ENCODE results near the gene ATG10. TPM values are rescaled to one million over a fixed set of nuclear protein-coding genes. Genes with fewer than 3 reads are reported as not detected.
"Not testable (repeated sequence)": the region's sequence is repeated elsewhere in the genome, so short reads cannot be mapped to it uniquely, and the experiment has no call there.

Gene ATG10
- total RNA-seq, 2 experiments from 2014 or later, result 9.5 to 11.5 TPM

GRCh38 chr5:82031220-82032119, 59.6 kb downstream of the ATG10 start:
- Mint-ChIP-seq H3K9me3 (ENCODE audit: insufficient read depth) (peaks cover 5% of the 10 kb centered on the region), H3K27ac (no peak overlapping the region), H3K4me1 (ENCODE audit: low read depth) (no peaks in the 10 kb centered on the region), H3K4me3 (no peak overlapping the region), H3K36me3 (ENCODE audit: low read depth) (peaks cover 2% of the 10 kb centered on the region), H3K27me3 (ENCODE audit: low read depth) (no peaks in the 10 kb centered on the region)
- ATAC-seq (no peak), DNase-seq (no peak)
- ChIA-PET CTCF (no interaction called here), POLR2A (interaction anchor here (0.7 kb wide), 1 partner anchor 147 kb away, joined by 3 read pairs; no protein-coding TSS in a partner anchor)

GRCh38 chr5:82042894-82043293, 71.1 kb downstream of the ATG10 start:
- Mint-ChIP-seq H3K9me3 (ENCODE audit: insufficient read depth) (peaks cover 13% of the 10 kb centered on the region), H3K36me3 (ENCODE audit: low read depth) (peaks cover 11% of the 10 kb centered on the region)
- CTCF ChIA-PET; H3K27me3 Mint-ChIP-seq (ENCODE audit: low read depth); H3K4me1 Mint-ChIP-seq (ENCODE audit: low read depth); ATAC-seq; POLR2A ChIA-PET; H3K27ac Mint-ChIP-seq; DNase-seq; H3K4me3 Mint-ChIP-seq: not testable (repeated sequence)

- no peak for ATAC-seq
- ChIA-PET CTCF (no interaction called here), POLR2A (no interaction called here)
- H3K27ac Mint-ChIP-seq, result no peak overlapping the region
- DNase-seq, result no peak
- H3K4me3 Mint-ChIP-seq, result no peak overlapping the region
- H3K4me1 Mint-ChIP-seq (ENCODE audit: low read depth), result no peaks in the 10 kb centered on the region
- H3K36me3 Mint-ChIP-seq (ENCODE audit: low read depth), result peaks cover 8% of the 10 kb centered on the region
- peaks cover 10% of the 10 kb centered on the region for H3K9me3 Mint-ChIP-seq (ENCODE audit: insufficient read depth)
- H3K27me3 Mint-ChIP-seq (ENCODE audit: low read depth), result no peaks in the 10 kb centered on the region
These were observed 72.2 kb downstream of the ATG10 start for GRCh38 chr5:82044010-82044409.

GRCh38 chr5:82045554-82046275, 73.9 kb downstream of the ATG10 start:
- no peaks in the 10 kb centered on the region for H3K27me3 Mint-ChIP-seq (ENCODE audit: low read depth)
- ATAC-seq (no peak), DNase-seq (no peak)
- H3K36me3 Mint-ChIP-seq (ENCODE audit: low read depth), result peaks cover 8% of the 10 kb centered on the region
- ChIA-PET POLR2A (no interaction called here), CTCF (no interaction called here)
- no peaks in the 10 kb centered on the region for H3K4me1 Mint-ChIP-seq (ENCODE audit: low read depth)
- H3K27ac Mint-ChIP-seq, result no peak overlapping the region
- H3K4me3 Mint-ChIP-seq, result no peak overlapping the region
- H3K9me3 Mint-ChIP-seq (ENCODE audit: insufficient read depth), result peaks cover 10% of the 10 kb centered on the region

GRCh38 chr5:82046276-82046647, 74.4 kb downstream of the ATG10 start:
- POLR2A ChIA-PET, result no interaction called here
- ATAC-seq (no peak), DNase-seq (no peak)
- CTCF ChIA-PET, result no interaction called here
- H3K4me3 Mint-ChIP-seq, result no peak overlapping the region
- no peak overlapping the region for H3K27ac Mint-ChIP-seq
- no peaks in the 10 kb centered on the region for H3K27me3 Mint-ChIP-seq (ENCODE audit: low read depth)
- H3K9me3 Mint-ChIP-seq (ENCODE audit: insufficient read depth), result peaks cover 10% of the 10 kb centered on the region
- H3K36me3 Mint-ChIP-seq (ENCODE audit: low read depth), result peaks cover 8% of the 10 kb centered on the region
- no peaks in the 10 kb centered on the region for H3K4me1 Mint-ChIP-seq (ENCODE audit: low read depth)

- no peak overlapping the region for H3K27ac Mint-ChIP-seq
- H3K4me3 Mint-ChIP-seq, result no peak overlapping the region
- no peaks in the 10 kb centered on the region for H3K27me3 Mint-ChIP-seq (ENCODE audit: low read depth)
- ChIA-PET CTCF (no interaction called here), POLR2A (no interaction called here)
- no peaks in the 10 kb centered on the region for H3K4me1 Mint-ChIP-seq (ENCODE audit: low read depth)
- ATAC-seq (no peak), DNase-seq (no peak)
- H3K36me3 Mint-ChIP-seq (ENCODE audit: low read depth), result no peaks in the 10 kb centered on the region
- peaks cover 3% of the 10 kb centered on the region for H3K9me3 Mint-ChIP-seq (ENCODE audit: insufficient read depth)
These were observed 79.1 kb downstream of the ATG10 start for GRCh38 chr5:82050955-82051354.

- H3K27me3 Mint-ChIP-seq (ENCODE audit: low read depth), result no peaks in the 10 kb centered on the region
- POLR2A ChIA-PET, result no interaction called here
- no peak overlapping the region for H3K4me3 Mint-ChIP-seq
- no peak for DNase-seq
- peaks cover 3% of the 10 kb centered on the region for H3K9me3 Mint-ChIP-seq (ENCODE audit: insufficient read depth)
- ATAC-seq, result no peak
- H3K36me3 Mint-ChIP-seq (ENCODE audit: low read depth), result no peaks in the 10 kb centered on the region
- no peak overlapping the region for H3K27ac Mint-ChIP-seq
- no peaks in the 10 kb centered on the region for H3K4me1 Mint-ChIP-seq (ENCODE audit: low read depth)
- CTCF ChIA-PET, result no interaction called here
These were observed 82.3 kb downstream of the ATG10 start for GRCh38 chr5:82054004-82054710.

- H3K4me3 Mint-ChIP-seq, result no peak overlapping the region
- no peaks in the 10 kb centered on the region for H3K4me1 Mint-ChIP-seq (ENCODE audit: low read depth)
- CTCF ChIA-PET, result interaction anchor here (0.9 kb wide), 1 partner anchor 17 kb away, joined by 3 read pairs; no protein-coding TSS in a partner anchor
- H3K27me3 Mint-ChIP-seq (ENCODE audit: low read depth), result no peaks in the 10 kb centered on the region
- POLR2A ChIA-PET, result no interaction called here
- no peak overlapping the region for H3K27ac Mint-ChIP-seq
- H3K9me3 Mint-ChIP-seq (ENCODE audit: insufficient read depth), result peaks cover 3% of the 10 kb centered on the region
- no peak for ATAC-seq
- no peak for DNase-seq
- no peaks in the 10 kb centered on the region for H3K36me3 Mint-ChIP-seq (ENCODE audit: low read depth)
These were observed 85.2 kb downstream of the ATG10 start for GRCh38 chr5:82057051-82057450.

- Mint-ChIP-seq H3K4me1 (ENCODE audit: low read depth) (no peaks in the 10 kb centered on the region), H3K4me3 (no peak overlapping the region), H3K27me3 (ENCODE audit: low read depth) (no peaks in the 10 kb centered on the region), H3K9me3 (ENCODE audit: insufficient read depth) (no peaks in the 10 kb centered on the region), H3K36me3 (ENCODE audit: low read depth) (no peaks in the 10 kb centered on the region), H3K27ac (no peak overlapping the region)
- CTCF ChIA-PET, result no interaction called here
- DNase-seq (no peak), ATAC-seq (no peak)
- POLR2A ChIA-PET, result no interaction called here
These were observed 86.9 kb downstream of the ATG10 start for GRCh38 chr5:82058710-82059109.

GRCh38 chr5:82066791-82067190, 95.0 kb downstream of the ATG10 start:
- Mint-ChIP-seq H3K27me3 (ENCODE audit: low read depth) (no peaks in the 10 kb centered on the region), H3K27ac (no peak overlapping the region), H3K36me3 (ENCODE audit: low read depth) (no peaks in the 10 kb centered on the region), H3K9me3 (ENCODE audit: insufficient read depth) (no peaks in the 10 kb centered on the region), H3K4me1 (ENCODE audit: low read depth) (peaks cover 4% of the 10 kb centered on the region), H3K4me3 (no peak overlapping the region)
- ATAC-seq, result no peak
- ChIA-PET CTCF (no interaction called here), POLR2A (no interaction called here)
- no peak for DNase-seq

GRCh38 chr5:82068042-82068441, 96.2 kb downstream of the ATG10 start:
- peak overlapping the region; percentile 63 for H3K27ac Mint-ChIP-seq
- POLR2A ChIA-PET; CTCF ChIA-PET; H3K4me3 Mint-ChIP-seq; DNase-seq; H3K27me3 Mint-ChIP-seq (ENCODE audit: low read depth); H3K4me1 Mint-ChIP-seq (ENCODE audit: low read depth); H3K9me3 Mint-ChIP-seq (ENCODE audit: insufficient read depth); ATAC-seq; H3K36me3 Mint-ChIP-seq (ENCODE audit: low read depth): not testable (repeated sequence)

GRCh38 chr5:82068723-82069122, 96.9 kb downstream of the ATG10 start:
- Mint-ChIP-seq H3K27ac (no peak overlapping the region), H3K27me3 (ENCODE audit: low read depth) (no peaks in the 10 kb centered on the region), H3K36me3 (ENCODE audit: low read depth) (no peaks in the 10 kb centered on the region), H3K4me3 (peak overlapping the region; percentile 34), H3K4me1 (ENCODE audit: low read depth) (peaks cover 4% of the 10 kb centered on the region), H3K9me3 (ENCODE audit: insufficient read depth) (no peaks in the 10 kb centered on the region)
- DNase-seq (no peak), ATAC-seq (no peak)
- POLR2A ChIA-PET, result no interaction called here
- CTCF ChIA-PET, result no interaction called here
